Activated CD4-positive, alpha-beta T cell treated with anti-CD3 and anti-CD28 coated beads for 36 hours (primary cell): ENCODE measurements around the gene ALDH7A1. TPM values are rescaled to one million over a fixed set of nuclear protein-coding genes. Genes with fewer than 3 reads are reported as not detected.

ENCODE experiments used
- ATAC-seq: fragments of 200-7000 bp; cut with Tn5 transposase; one replicate; pipeline ENCODE4 v1.10.0; 2021; ENCODE audit warnings: mild to moderate bottlenecking, moderate library complexity
- CTCF ChIA-PET: fragments of 350-600 bp; sonication (Branson Sonifier 250); formaldehyde crosslinking; loops from one replicate; lab custom pipeline; 2021; ENCODE audit warnings: antibody characterized with exemption; lab: Charles Lee
- POLR2A ChIA-PET: fragments of 350-600 bp; sonication (Branson Sonifier 250); formaldehyde crosslinking; loops from one replicate; lab custom pipeline; 2021; ENCODE audit warnings: antibody characterized with exemption, inconsistent platforms; lab: Charles Lee
- DNase-seq: peaks from one replicate; pipeline ENCODE4 v3.0.0-alpha.2; 2020
- H3K27ac Mint-ChIP-seq: one replicate; pipeline ENCODE4 v1.8.0; 2021; ENCODE audit warnings: mixed read lengths
- H3K27me3 Mint-ChIP-seq: one replicate; pipeline ENCODE4 v1.8.0; 2021; ENCODE audit warnings: mixed read lengths
- H3K36me3 Mint-ChIP-seq: one replicate; pipeline ENCODE4 v1.8.0; 2021; ENCODE audit warnings: low read depth, mixed read lengths
- H3K4me1 Mint-ChIP-seq: one replicate; pipeline ENCODE4 v1.8.0; 2021; ENCODE audit warnings: mixed read lengths
- H3K4me3 Mint-ChIP-seq: one replicate; pipeline ENCODE4 v1.8.0; 2021; ENCODE audit warnings: mild to moderate bottlenecking, moderate library complexity, mixed read lengths
- H3K9me3 Mint-ChIP-seq: one replicate; pipeline ENCODE4 v1.8.0; 2021; ENCODE audit warnings: low read depth, mixed read lengths
- intact Hi-C, 2 experiments: fragments of 100-400 bp; cut with DNase I in 1 of 2; cut with micrococcal nuclease in 1 of 2; formaldehyde crosslinking; loops; one replicate each; pipeline versions ENCODE4 v1.14.2 to v1.15.1; 2022 to 2024; cut with DNase I, micrococcal nuclease
- total RNA-seq, 2 experiments: library from RNA; stranded (reverse); gene quantifications; one replicate each; pipeline ENCODE4 v1.2.3, GENCODE V29; 2021

Gene ALDH7A1
- total RNA-seq, 2 experiments from 2014 or later = 13.2 to 15.4 TPM

GRCh38 chr5:126595486-126596083 is 566 bp upstream of the ALDH7A1 start:
- H3K4me3 Mint-ChIP-seq = peak overlapping the region; percentile 77
- no peaks in the 10 kb centered on the region for H3K36me3 Mint-ChIP-seq
- no peak overlapping the region for H3K27ac Mint-ChIP-seq
- ATAC-seq (no peak), DNase-seq (no peak)
- peaks cover 7% of the 10 kb centered on the region for H3K27me3 Mint-ChIP-seq
- intact Hi-C loops = no loop called here
- H3K9me3 Mint-ChIP-seq = no peaks in the 10 kb centered on the region
- peaks cover 15% of the 10 kb centered on the region for H3K4me1 Mint-ChIP-seq
- ChIA-PET POLR2A (interaction anchor here (0.6 to 0.7 kb wide), 2 partner anchors 104 to 158 kb away, joined by 3 to 4 read pairs; no protein-coding TSS in a partner anchor), CTCF (interaction anchor here (0.7 to 1.5 kb wide), 4 partner anchors 8 to 256 kb away, joined by 3 to 5 read pairs (median 4); no protein-coding TSS in a partner anchor)

- DNase-seq (no peak), ATAC-seq (no peak)
- Mint-ChIP-seq H3K4me1 (peaks cover 11% of the 10 kb centered on the region), H3K27ac (no peak overlapping the region), H3K9me3 (no peaks in the 10 kb centered on the region), H3K36me3 (no peaks in the 10 kb centered on the region), H3K27me3 (peaks cover 7% of the 10 kb centered on the region), H3K4me3 (no peak overlapping the region)
- ChIA-PET POLR2A (no interaction called here), CTCF (interaction anchor here (0.8 to 1.3 kb wide), 2 partner anchors 13 to 236 kb away, joined by 3 read pairs; no protein-coding TSS in a partner anchor)
- intact Hi-C loops = no loop called here
These were observed 3.5 kb downstream of the ALDH7A1 start for GRCh38 chr5:126591549-126591948.

GRCh38 chr5:126589536-126590297 is 5.3 kb downstream of the ALDH7A1 start:
- no peak overlapping the region for H3K4me3 Mint-ChIP-seq
- DNase-seq (no peak), ATAC-seq (no peak)
- H3K9me3 Mint-ChIP-seq = no peaks in the 10 kb centered on the region
- ChIA-PET CTCF (interaction anchor here (0.7 kb wide), 1 partner anchor 188 kb away, joined by 3 read pairs; no protein-coding TSS in a partner anchor), POLR2A (no interaction called here)
- intact Hi-C loops = no loop called here
- peaks cover 5% of the 10 kb centered on the region for H3K27me3 Mint-ChIP-seq
- no peaks in the 10 kb centered on the region for H3K36me3 Mint-ChIP-seq
- no peak overlapping the region for H3K27ac Mint-ChIP-seq
- peaks cover 7% of the 10 kb centered on the region for H3K4me1 Mint-ChIP-seq

GRCh38 chr5:126587551-126588390 is 7.2 kb downstream of the ALDH7A1 start:
- intact Hi-C loops = no loop called here
- no peaks in the 10 kb centered on the region for H3K27me3 Mint-ChIP-seq
- H3K9me3 Mint-ChIP-seq = no peaks in the 10 kb centered on the region
- peaks cover 2% of the 10 kb centered on the region for H3K36me3 Mint-ChIP-seq
- DNase-seq (no peak), ATAC-seq (no peak)
- H3K4me1 Mint-ChIP-seq = no peaks in the 10 kb centered on the region
- CTCF ChIA-PET = no interaction called here
- H3K27ac Mint-ChIP-seq = no peak overlapping the region
- POLR2A ChIA-PET = no interaction called here
- H3K4me3 Mint-ChIP-seq = no peak overlapping the region

- Mint-ChIP-seq H3K9me3 (no peaks in the 10 kb centered on the region), H3K4me1 (no peaks in the 10 kb centered on the region), H3K27ac (no peak overlapping the region), H3K4me3 (no peak overlapping the region), H3K27me3 (no peaks in the 10 kb centered on the region), H3K36me3 (peaks cover 2% of the 10 kb centered on the region)
- POLR2A ChIA-PET = no interaction called here
- intact Hi-C loops = no loop called here
- ATAC-seq (no peak), DNase-seq (no peak)
- CTCF ChIA-PET = no interaction called here
These were observed 11.3 kb downstream of the ALDH7A1 start for GRCh38 chr5:126583761-126584160.

GRCh38 chr5:126579716-126580115 is 15.3 kb downstream of the ALDH7A1 start:
- no peak for DNase-seq
- Mint-ChIP-seq H3K9me3 (no peaks in the 10 kb centered on the region), H3K36me3 (peaks cover 2% of the 10 kb centered on the region), H3K4me1 (no peaks in the 10 kb centered on the region), H3K27me3 (no peaks in the 10 kb centered on the region), H3K27ac (no peak overlapping the region), H3K4me3 (no peak overlapping the region)
- no peak for ATAC-seq
- intact Hi-C loops = no loop called here
- CTCF ChIA-PET = interaction anchor here (0.7 to 0.8 kb wide), 2 partner anchors 147 to 169 kb away, joined by 3 to 4 read pairs; no protein-coding TSS in a partner anchor
- POLR2A ChIA-PET = no interaction called here

GRCh38 chr5:126577415-126577814 is 17.6 kb downstream of the ALDH7A1 start:
- ChIA-PET POLR2A (no interaction called here), CTCF (no interaction called here)
- Mint-ChIP-seq H3K4me3 (no peak overlapping the region), H3K27me3 (no peaks in the 10 kb centered on the region), H3K4me1 (no peaks in the 10 kb centered on the region), H3K9me3 (no peaks in the 10 kb centered on the region), H3K27ac (no peak overlapping the region), H3K36me3 (no peaks in the 10 kb centered on the region)
- intact Hi-C loops = no loop called here
- DNase-seq (no peak), ATAC-seq (no peak)

- Mint-ChIP-seq H3K9me3 (no peaks in the 10 kb centered on the region), H3K4me3 (no peak overlapping the region), H3K36me3 (no peaks in the 10 kb centered on the region), H3K27ac (no peak overlapping the region), H3K27me3 (no peaks in the 10 kb centered on the region), H3K4me1 (no peaks in the 10 kb centered on the region)
- CTCF ChIA-PET = no interaction called here
- ATAC-seq (no peak), DNase-seq (no peak)
- intact Hi-C loops = no loop called here
- POLR2A ChIA-PET = no interaction called here
These were observed 18.0 kb downstream of the ALDH7A1 start for GRCh38 chr5:126576974-126577373.

- intact Hi-C loops = no loop called here
- CTCF ChIA-PET = interaction anchor here (1.0 to 1.2 kb wide), 2 partner anchors 22 to 26 kb away, joined by 3 to 6 read pairs; no protein-coding TSS in a partner anchor
- Mint-ChIP-seq H3K27me3 (no peaks in the 10 kb centered on the region), H3K4me1 (no peaks in the 10 kb centered on the region), H3K9me3 (no peaks in the 10 kb centered on the region), H3K36me3 (no peaks in the 10 kb centered on the region), H3K27ac (no peak overlapping the region), H3K4me3 (no peak overlapping the region)
- POLR2A ChIA-PET = no interaction called here
- ATAC-seq (no peak), DNase-seq (no peak)
These were observed 19.4 kb downstream of the ALDH7A1 start for GRCh38 chr5:126575644-126576043.

- ChIA-PET CTCF (no interaction called here), POLR2A (no interaction called here)
- intact Hi-C loops = no loop called here
- ATAC-seq (no peak), DNase-seq (no peak)
- peaks cover 3% of the 10 kb centered on the region for H3K36me3 Mint-ChIP-seq
- H3K9me3 Mint-ChIP-seq = no peaks in the 10 kb centered on the region
- H3K27ac Mint-ChIP-seq = no peak overlapping the region
- no peaks in the 10 kb centered on the region for H3K27me3 Mint-ChIP-seq
- H3K4me1 Mint-ChIP-seq = no peaks in the 10 kb centered on the region
- no peak overlapping the region for H3K4me3 Mint-ChIP-seq
These were observed 26.7 kb downstream of the ALDH7A1 start for GRCh38 chr5:126568206-126568755.

- no peaks in the 10 kb centered on the region for H3K4me1 Mint-ChIP-seq
- no peak overlapping the region for H3K27ac Mint-ChIP-seq
- no peaks in the 10 kb centered on the region for H3K27me3 Mint-ChIP-seq
- DNase-seq (no peak), ATAC-seq (no peak)
- CTCF ChIA-PET = interaction anchor here (0.8 kb wide), 1 partner anchor 16 kb away, joined by 3 read pairs; no protein-coding TSS in a partner anchor
- POLR2A ChIA-PET = no interaction called here
- intact Hi-C loops = no loop called here
- no peaks in the 10 kb centered on the region for H3K9me3 Mint-ChIP-seq
- no peaks in the 10 kb centered on the region for H3K36me3 Mint-ChIP-seq
- H3K4me3 Mint-ChIP-seq = no peak overlapping the region
These were observed 32.2 kb downstream of the ALDH7A1 start for GRCh38 chr5:126562823-126563222.
